GM23338 (cell line): Measurements from ENCODE around the gene MMP24OS. TPM values are rescaled to one million over a fixed set of nuclear protein-coding genes. Genes with fewer than 3 reads are reported as not detected.

ENCODE experiments used
- ATAC-seq: fragments of 200-7000 bp; cut with Tn5 transposase; 3 replicates; pipeline ENCODE4 v1.9.1; 2020
- DNase-seq: peaks from one replicate; pipeline ENCODE4 v3.0.0-alpha.2; 2015; ENCODE audit warnings: low spot score
- H2AFZ ChIP-seq: fragments of 200-600 bp; sonication (generic); 2 replicates; pipeline ENCODE4 v1.8.0; 2016; ENCODE audit warnings: antibody characterized with exemption, mild to moderate bottlenecking, moderate library complexity
- H3F3A ChIP-seq: fragments of 200-600 bp; sonication (generic); replicated peaks from 2 replicates; pipeline ENCODE4 v1.8.0; 2017; ENCODE audit warnings: antibody characterized with exemption, mixed run types, low read depth
- H3K27ac ChIP-seq: fragments of 200-600 bp; sonication (generic); 2 replicates; pipeline ENCODE4 v1.6.1; 2016; ENCODE audit warnings: low read depth
- H3K27me3 ChIP-seq: fragments of 200-600 bp; sonication (generic); 2 replicates; pipeline ENCODE4 v1.8.0; 2016; ENCODE audit warnings: mild to moderate bottlenecking, mixed run types, moderate library complexity; ENCODE audit not compliant: insufficient read depth
- H3K36me3 ChIP-seq: fragments of 200-600 bp; sonication (generic); 2 replicates; pipeline ENCODE4 v1.8.0; 2016; ENCODE audit warnings: mild to moderate bottlenecking; ENCODE audit not compliant: insufficient read depth
- H3K4me1 ChIP-seq: fragments of 200-600 bp; sonication (generic); 2 replicates; pipeline ENCODE4 v1.8.0; 2016; ENCODE audit warnings: mild to moderate bottlenecking, moderate library complexity; ENCODE audit not compliant: insufficient read depth
- H3K4me2 ChIP-seq: fragments of 200-600 bp; sonication (generic); 2 replicates; pipeline ENCODE4 v1.7.1; 2017; ENCODE audit warnings: mixed run types
- H3K4me3 ChIP-seq: fragments of 200-600 bp; sonication (generic); 2 replicates; pipeline ENCODE4 v1.6.1; 2016; ENCODE audit warnings: mixed run types
- H3K79me2 ChIP-seq: fragments of 200-600 bp; sonication (generic); replicated peaks from 2 replicates; pipeline ENCODE4 v1.8.0; 2017; ENCODE audit warnings: mild to moderate bottlenecking; ENCODE audit not compliant: insufficient read depth
- H3K9me2 ChIP-seq: fragments of 200-600 bp; sonication (generic); 2 replicates; pipeline ENCODE4 v1.8.0; 2017; ENCODE audit not compliant: insufficient read depth
- H4K20me1 ChIP-seq: fragments of 200-600 bp; sonication (generic); replicated peaks from 2 replicates; pipeline ENCODE4 v1.8.0; 2017; ENCODE audit warnings: mild to moderate bottlenecking; ENCODE audit not compliant: insufficient read depth
- H3K27ac Mint-ChIP-seq: 2 replicates; pipeline ENCODE4 v1.8.0; 2020; ENCODE audit warnings: inconsistent platforms, mild to moderate bottlenecking, moderate library complexity, mixed read lengths
- H3K27me3 Mint-ChIP-seq: 3 replicates; pipeline ENCODE4 v1.8.0; 2022; ENCODE audit warnings: low read depth, mild to moderate bottlenecking, moderate library complexity, mixed read lengths, inconsistent platforms; ENCODE audit not compliant: insufficient read depth, poor library complexity
- H3K36me3 Mint-ChIP-seq: 3 replicates; pipeline ENCODE4 v1.8.0; 2021; ENCODE audit warnings: low read depth, mild to moderate bottlenecking, inconsistent platforms, moderate library complexity, mixed read lengths
- H3K4me1 Mint-ChIP-seq: 3 replicates; pipeline ENCODE4 v1.8.0; 2020; ENCODE audit warnings: mild to moderate bottlenecking, inconsistent platforms, mixed read lengths
- H3K4me3 Mint-ChIP-seq: 3 replicates; pipeline ENCODE4 v1.8.0; 2021; ENCODE audit warnings: moderate library complexity, mild to moderate bottlenecking, inconsistent platforms, mixed read lengths
- H3K9me3 Mint-ChIP-seq: 3 replicates; pipeline ENCODE4 v1.8.0; 2020; ENCODE audit warnings: moderate library complexity, mild to moderate bottlenecking, inconsistent platforms, mixed read lengths
- CREB1 ChIP-seq: fragments of 250-450 bp; sonication (Bioruptor Pico); IDR thresholded peaks from 2 replicates; pipeline ENCODE4 v1.5.0; 2020; ENCODE audit warnings: low read depth, mild to moderate bottlenecking, moderate library complexity
- CTCF ChIP-seq, 2 experiments: fragments of 200-600 bp in 1 of 2; sonication (generic) in 1 of 2; conservative IDR thresholded peaks; 2 replicates each; pipeline versions ENCODE4 v1.5.1 to v1.6.1; 2016 to 2017; ENCODE audit warnings: antibody characterized with exemption in 2 of 2, low read depth in 2 of 2, mild to moderate bottlenecking in 2 of 2, moderate library complexity in 1 of 2
- EZH2 ChIP-seq: fragments of 200-600 bp; sonication (generic); IDR thresholded peaks from one replicate; pipeline ENCODE4 v1.8.0; 2017; ENCODE audit warnings: antibody characterized with exemption, mild to moderate bottlenecking, low read depth; ENCODE audit not compliant: unreplicated experiment
- EZH2phosphoT487 ChIP-seq: fragments of 200-600 bp; sonication (generic); IDR thresholded peaks from one replicate; pipeline ENCODE4 v1.8.1; 2018; ENCODE audit warnings: antibody characterized with exemption; ENCODE audit not compliant: unreplicated experiment
- JUNB ChIP-seq: IDR thresholded peaks from one replicate; pipeline ENCODE4 v1.6.1; 2016; ENCODE audit warnings: antibody characterized with exemption; ENCODE audit not compliant: unreplicated experiment
- REST ChIP-seq: IDR thresholded peaks from one replicate; pipeline ENCODE4 v1.6.1; 2018; ENCODE audit warnings: antibody characterized with exemption; ENCODE audit not compliant: unreplicated experiment
- ZNF114 ChIP-seq: fragments of 250-450 bp; sonication (Bioruptor Pico); IDR thresholded peaks from 2 replicates; pipeline ENCODE4 v1.5.0; 2020; ENCODE audit warnings: mild to moderate bottlenecking, moderate library complexity
- ZNF331 ChIP-seq: fragments of 250-450 bp; sonication (Bioruptor Pico); IDR thresholded peaks from 2 replicates; pipeline ENCODE4 v1.5.0; 2020; ENCODE audit warnings: low read depth, mild to moderate bottlenecking, moderate library complexity
- polyA plus RNA-seq: library from polyadenylated mRNA; unstranded; fragments of >200 nt; fragmentation: Nextera tagmentation; extraction: Ambion mirVana; gene quantifications from 2 replicates; pipeline ENCODE4 v1.2.1, GENCODE V29; 2016
- total RNA-seq: library from RNA; depleted of rRNA; stranded (reverse); fragments of >200 nt; shearing (Covaris generic); gene quantifications from 2 replicates; pipeline ENCODE4 v1.2.3, GENCODE V29; 2014

The MMP24OS gene
- total and polyA plus RNA-seq, 2 experiments from 2014 or later = 10.5 to 25.4 TPM

GRCh38 chr20:35274172-35275092, 3.5 kb downstream of the MMP24OS start:
- no peak for DNase-seq
- peaks cover 14% of the 10 kb centered on the region for H3K36me3 Mint-ChIP-seq

More at GRCh38 chr20:35274172-35275092, 3.5 kb downstream of the MMP24OS start:
- Histone ChIP-seq H3K4me3 (no peak overlapping the region), H3K27me3 (no peaks in the 10 kb centered on the region), H3K4me2 (no peak overlapping the region), H2AFZ (no peak overlapping the region), H3K9me2 (no peaks in the 10 kb centered on the region), H3K27ac (no peak overlapping the region), H3K36me3 (peaks cover 4% of the 10 kb centered on the region; the same call in 1 of the 2 replicates), H3K4me1 (peaks cover 11% of the 10 kb centered on the region; the same call in 1 of the 2 replicates), H3K79me2 (0 out of 2 replicates have a peak, but pooled peaks cover 7% of the 10 kb centered on the region), H3F3A (peaks cover 21% of the 10 kb centered on the region), H4K20me1 (no peaks in the 10 kb centered on the region)
- H3K4me1 Mint-ChIP-seq = peaks cover 24% of the 10 kb centered on the region
- no peak overlapping the region for H3K4me3 Mint-ChIP-seq
- TF ChIP-seq ZNF114 (CRISPR knock-in tag) (no peak), EZH2phosphoT487 (no peak), EZH2 (no peak), JUNB (no peak), CTCF (conservative IDR thresholded peaks at IDR 0.05; ENCODE audit: low read depth in 2 of 2) (no peak), CREB1 (CRISPR knock-in tag) (no peak), ZNF331 (no peak), REST (no peak)
- H3K27ac Mint-ChIP-seq = no peak overlapping the region
- peaks cover 41% of the 10 kb centered on the region for H3K27me3 Mint-ChIP-seq
- no peaks in the 10 kb centered on the region; the same call in 2 of the 3 replicates for H3K9me3 Mint-ChIP-seq
- ATAC-seq = no peak
